ENCODE data around the gene ASB15. TPM values are rescaled to one million over a fixed set of nuclear protein-coding genes. Genes with fewer than 3 reads are reported as not detected.

The ASB15 gene
- total and polyA plus RNA-seq, 2 experiments from 2014 or later = not detected

GRCh38 chr7:123673137-123673732 lies 71.6 kb downstream of the ASB15 start:
- Histone ChIP-seq H3K79me2 (ENCODE audit: insufficient read depth) (no peaks in the 10 kb centered on the region), H3K4me3 (no peak overlapping the region), H4K20me1 (ENCODE audit: insufficient read depth) (no peaks in the 10 kb centered on the region), H3K9me2 (ENCODE audit: insufficient read depth) (no peaks in the 10 kb centered on the region), H3K27me3 (replicated peaks; ENCODE audit: insufficient read depth) (no peaks in the 10 kb centered on the region), H3K4me1 (ENCODE audit: insufficient read depth) (peaks cover 28% of the 10 kb centered on the region), H3K4me2 (ENCODE audit: unreplicated experiment) (no peak overlapping the region), H3K9ac (no peak overlapping the region), H3K9me3 (ENCODE audit: low read depth) (no peaks in the 10 kb centered on the region), H3K27ac (no peak overlapping the region), H3K36me3 (ENCODE audit: low read depth) (no peaks in the 10 kb centered on the region), H2AFZ (no peak overlapping the region), H3F3A (ENCODE audit: insufficient read depth) (peaks cover 32% of the 10 kb centered on the region)
- WGBS, 2 experiments (ENCODE audit: low coverage in 1 of 2, low lambda C conversion rate in 2 of 2, missing lambda C conversion rate in 2 of 2) = 98 to 100% methylated on average over 5 of the region's 5 CpGs
- no peak for TF ChIP-seq EZH2 (IDR thresholded peaks at IDR 0.05; ENCODE audit: insufficient read depth, poor library complexity, severe bottlenecking)
- no peak for TF ChIP-seq EZH2phosphoT487 (IDR thresholded peaks at IDR 0.05; ENCODE audit: insufficient read depth, low read depth)
- in situ Hi-C loops (cut with MboI) = no loop called here
- no peak for DNase-seq

- Histone ChIP-seq H3K9ac (no peak overlapping the region), H3K4me2 (ENCODE audit: unreplicated experiment) (no peak overlapping the region)
- 84 to 86% methylated on average over 3 of the region's 3 CpGs for WGBS, 2 experiments (ENCODE audit: low coverage in 1 of 2, low lambda C conversion rate in 2 of 2, missing lambda C conversion rate in 2 of 2)
Measured at GRCh38 chr7:123673752-123674398, 72.3 kb downstream of the ASB15 start.

GRCh38 chr7:123674399-123675180 lies 73.0 kb downstream of the ASB15 start:
- TF ChIP-seq EZH2 (IDR thresholded peaks at IDR 0.05; ENCODE audit: insufficient read depth, poor library complexity, severe bottlenecking) (no peak), EZH2phosphoT487 (IDR thresholded peaks at IDR 0.05; ENCODE audit: insufficient read depth, low read depth) (no peak)
- peak; percentile 82 for DNase-seq
- WGBS, 2 experiments (ENCODE audit: low coverage in 1 of 2, low lambda C conversion rate in 2 of 2, missing lambda C conversion rate in 2 of 2) = 0 to 10% methylated on average over 2 of the region's 2 CpGs
- no peaks in the 10 kb centered on the region for H3K9me2 ChIP-seq (ENCODE audit: insufficient read depth)
- H3K79me2 ChIP-seq (ENCODE audit: insufficient read depth) = no peaks in the 10 kb centered on the region
- H3K4me3 ChIP-seq = peak overlapping the region; percentile 6; the same call in 1 of the 2 replicates
- H3K27ac ChIP-seq = peak overlapping the region; percentile 84
- peaks cover 28% of the 10 kb centered on the region for H3K4me1 ChIP-seq (ENCODE audit: insufficient read depth)
- H3K36me3 ChIP-seq (ENCODE audit: low read depth) = no peaks in the 10 kb centered on the region
- peak overlapping the region; percentile 60 for H3K4me2 ChIP-seq (ENCODE audit: unreplicated experiment)
- H3K27me3 ChIP-seq (replicated peaks; ENCODE audit: insufficient read depth) = no peaks in the 10 kb centered on the region
- in situ Hi-C loops (cut with MboI) = no loop called here
- peak overlapping the region; percentile 40; the same call in 1 of the 2 replicates for H3K9ac ChIP-seq
- no peaks in the 10 kb centered on the region for H3K9me3 ChIP-seq (ENCODE audit: low read depth)
- no peaks in the 10 kb centered on the region for H4K20me1 ChIP-seq (ENCODE audit: insufficient read depth)
- H3F3A ChIP-seq (ENCODE audit: insufficient read depth) = peaks cover 32% of the 10 kb centered on the region
- no peak overlapping the region for H2AFZ ChIP-seq

More at GRCh38 chr7:123673752-123674398, 72.3 kb downstream of the ASB15 start:
- no peak overlapping the region for H2AFZ ChIP-seq
- H4K20me1 ChIP-seq (ENCODE audit: insufficient read depth) = no peaks in the 10 kb centered on the region
- DNase-seq = peak; percentile 27
- no peak overlapping the region for H3K4me3 ChIP-seq
- in situ Hi-C loops (cut with MboI) = no loop called here
- H3K4me1 ChIP-seq (ENCODE audit: insufficient read depth) = peaks cover 28% of the 10 kb centered on the region
- no peaks in the 10 kb centered on the region for H3K27me3 ChIP-seq (replicated peaks; ENCODE audit: insufficient read depth)
- H3K36me3 ChIP-seq (ENCODE audit: low read depth) = no peaks in the 10 kb centered on the region
- peaks cover 32% of the 10 kb centered on the region for H3F3A ChIP-seq (ENCODE audit: insufficient read depth)
- TF ChIP-seq EZH2 (IDR thresholded peaks at IDR 0.05; ENCODE audit: insufficient read depth, poor library complexity, severe bottlenecking) = no peak
- TF ChIP-seq EZH2phosphoT487 (IDR thresholded peaks at IDR 0.05; ENCODE audit: insufficient read depth, low read depth) = no peak
- H3K79me2 ChIP-seq (ENCODE audit: insufficient read depth) = no peaks in the 10 kb centered on the region
- H3K27ac ChIP-seq = peak overlapping the region; percentile 84; the same call in 1 of the 2 replicates
- H3K9me2 ChIP-seq (ENCODE audit: insufficient read depth) = no peaks in the 10 kb centered on the region
- H3K9me3 ChIP-seq (ENCODE audit: low read depth) = no peaks in the 10 kb centered on the region

- peak overlapping the region; percentile 40; the same call in 1 of the 2 replicates for H3K9ac ChIP-seq
- H3K27me3 ChIP-seq (replicated peaks; ENCODE audit: insufficient read depth) = no peaks in the 10 kb centered on the region
- H3K4me1 ChIP-seq (ENCODE audit: insufficient read depth) = peaks cover 28% of the 10 kb centered on the region
- DNase-seq = peak; percentile 76
- in situ Hi-C loops (cut with MboI) = no loop called here
- H3K9me2 ChIP-seq (ENCODE audit: insufficient read depth) = no peaks in the 10 kb centered on the region
- H3K79me2 ChIP-seq (ENCODE audit: insufficient read depth) = no peaks in the 10 kb centered on the region
- no peaks in the 10 kb centered on the region for H4K20me1 ChIP-seq (ENCODE audit: insufficient read depth)
- H3F3A ChIP-seq (ENCODE audit: insufficient read depth) = peaks cover 32% of the 10 kb centered on the region
- H2AFZ ChIP-seq = no peak overlapping the region
- H3K4me3 ChIP-seq = peak overlapping the region; percentile 6; the same call in 1 of the 2 replicates
- H3K4me2 ChIP-seq (ENCODE audit: unreplicated experiment) = peak overlapping the region; percentile 60
- no peaks in the 10 kb centered on the region for H3K9me3 ChIP-seq (ENCODE audit: low read depth)
- no peaks in the 10 kb centered on the region for H3K36me3 ChIP-seq (ENCODE audit: low read depth)
- H3K27ac ChIP-seq = peak overlapping the region; percentile 84
- no peak for TF ChIP-seq EZH2 (IDR thresholded peaks at IDR 0.05; ENCODE audit: insufficient read depth, poor library complexity, severe bottlenecking)
- no peak for TF ChIP-seq EZH2phosphoT487 (IDR thresholded peaks at IDR 0.05; ENCODE audit: insufficient read depth, low read depth)
Measured at GRCh38 chr7:123675181-123675473, 73.5 kb downstream of the ASB15 start.
